Nephron progenitor cell (in vitro differentiated cells): ENCODE data around the gene TAF6.

Experiments
- DNase-seq: peaks from one replicate; pipeline ENCODE4 v3.0.0; 2021
- H3K27ac Mint-ChIP-seq: 2 replicates; pipeline ENCODE4 v1.8.0; 2021; ENCODE audit warnings: mild to moderate bottlenecking, moderate library complexity, mixed read lengths
- H3K27me3 Mint-ChIP-seq: 2 replicates; pipeline ENCODE4 v1.8.0; 2021; ENCODE audit warnings: mild to moderate bottlenecking, low read depth, mixed read lengths; ENCODE audit not compliant: poor library complexity
- H3K36me3 Mint-ChIP-seq: 2 replicates; pipeline ENCODE4 v1.8.0; 2021; ENCODE audit warnings: low read depth, mixed read lengths
- H3K4me1 Mint-ChIP-seq: 2 replicates; pipeline ENCODE4 v1.8.0; 2021; ENCODE audit warnings: mixed read lengths
- H3K4me3 Mint-ChIP-seq: 2 replicates; pipeline ENCODE4 v1.8.0; 2021; ENCODE audit warnings: mild to moderate bottlenecking, moderate library complexity, mixed read lengths
- H3K9me3 Mint-ChIP-seq: 2 replicates; pipeline ENCODE4 v1.8.0; 2021; ENCODE audit warnings: mild to moderate bottlenecking, moderate library complexity, mixed read lengths
- TF ChIP-seq, protein P1 (sequence below): fragments of 200-600 bp; sonication (generic); IDR thresholded peaks from 2 replicates; pipeline ENCODE4 v1.5.0; 2021; ENCODE audit warnings: antibody characterized with exemption

Gene TAF6

GRCh38 chr7:100069991-100070390 lies 49.2 kb downstream of the TAF6 start:
- DNase-seq: no peak
- Mint-ChIP-seq H3K36me3 (peaks cover 97% of the 10 kb centered on the region), H3K27me3 (peaks cover 10% of the 10 kb centered on the region), H3K27ac (no peak overlapping the region), H3K4me1 (no peaks in the 10 kb centered on the region), H3K9me3 (peaks cover 91% of the 10 kb centered on the region), H3K4me3 (no peak overlapping the region)
- TF ChIP-seq, protein P1, sequence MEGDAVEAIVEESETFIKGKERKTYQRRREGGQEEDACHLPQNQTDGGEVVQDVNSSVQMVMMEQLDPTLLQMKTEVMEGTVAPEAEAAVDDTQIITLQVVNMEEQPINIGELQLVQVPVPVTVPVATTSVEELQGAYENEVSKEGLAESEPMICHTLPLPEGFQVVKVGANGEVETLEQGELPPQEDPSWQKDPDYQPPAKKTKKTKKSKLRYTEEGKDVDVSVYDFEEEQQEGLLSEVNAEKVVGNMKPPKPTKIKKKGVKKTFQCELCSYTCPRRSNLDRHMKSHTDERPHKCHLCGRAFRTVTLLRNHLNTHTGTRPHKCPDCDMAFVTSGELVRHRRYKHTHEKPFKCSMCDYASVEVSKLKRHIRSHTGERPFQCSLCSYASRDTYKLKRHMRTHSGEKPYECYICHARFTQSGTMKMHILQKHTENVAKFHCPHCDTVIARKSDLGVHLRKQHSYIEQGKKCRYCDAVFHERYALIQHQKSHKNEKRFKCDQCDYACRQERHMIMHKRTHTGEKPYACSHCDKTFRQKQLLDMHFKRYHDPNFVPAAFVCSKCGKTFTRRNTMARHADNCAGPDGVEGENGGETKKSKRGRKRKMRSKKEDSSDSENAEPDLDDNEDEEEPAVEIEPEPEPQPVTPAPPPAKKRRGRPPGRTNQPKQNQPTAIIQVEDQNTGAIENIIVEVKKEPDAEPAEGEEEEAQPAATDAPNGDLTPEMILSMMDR: no peak

DNA sequence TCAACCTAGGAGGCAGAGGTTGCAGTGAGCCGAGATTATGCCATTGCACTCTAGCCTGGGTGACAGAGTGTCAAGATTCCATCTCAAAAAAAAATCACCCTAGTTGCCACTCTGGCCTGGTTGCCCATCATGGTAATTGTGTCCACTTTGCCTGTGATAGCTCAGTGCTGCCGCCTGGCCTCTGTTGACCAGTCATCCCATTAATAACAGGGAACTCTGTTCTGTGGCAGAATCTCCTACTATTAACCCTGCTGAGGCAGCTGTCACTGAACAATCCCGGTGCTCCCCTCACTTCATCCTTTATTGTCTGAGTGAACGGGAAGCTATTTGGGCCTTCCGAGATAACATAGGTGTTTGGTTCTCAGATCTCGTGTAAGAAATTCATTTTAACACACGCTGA lies 52.2 kb downstream of the TAF6 start:
- peaks cover 92% of the 10 kb centered on the region for H3K36me3 Mint-ChIP-seq
- TF ChIP-seq, protein P1: no peak
- DNase-seq: no peak
- peaks cover 10% of the 10 kb centered on the region for H3K27me3 Mint-ChIP-seq
- H3K9me3 Mint-ChIP-seq: peaks cover 75% of the 10 kb centered on the region
- H3K4me3 Mint-ChIP-seq: no peak overlapping the region
- H3K27ac Mint-ChIP-seq: no peak overlapping the region
- no peaks in the 10 kb centered on the region for H3K4me1 Mint-ChIP-seq

- H3K36me3 Mint-ChIP-seq: peaks cover 92% of the 10 kb centered on the region
- peaks cover 62% of the 10 kb centered on the region for H3K9me3 Mint-ChIP-seq
- H3K4me3 Mint-ChIP-seq: no peak overlapping the region
- H3K27me3 Mint-ChIP-seq: peaks cover 6% of the 10 kb centered on the region
- DNase-seq: no peak
- TF ChIP-seq, protein P1: no peak
- no peak overlapping the region for H3K27ac Mint-ChIP-seq
- H3K4me1 Mint-ChIP-seq: no peaks in the 10 kb centered on the region
Observed at GRCh38 chr7:100065452-100066186, 53.5 kb downstream of the TAF6 start.

DNA sequence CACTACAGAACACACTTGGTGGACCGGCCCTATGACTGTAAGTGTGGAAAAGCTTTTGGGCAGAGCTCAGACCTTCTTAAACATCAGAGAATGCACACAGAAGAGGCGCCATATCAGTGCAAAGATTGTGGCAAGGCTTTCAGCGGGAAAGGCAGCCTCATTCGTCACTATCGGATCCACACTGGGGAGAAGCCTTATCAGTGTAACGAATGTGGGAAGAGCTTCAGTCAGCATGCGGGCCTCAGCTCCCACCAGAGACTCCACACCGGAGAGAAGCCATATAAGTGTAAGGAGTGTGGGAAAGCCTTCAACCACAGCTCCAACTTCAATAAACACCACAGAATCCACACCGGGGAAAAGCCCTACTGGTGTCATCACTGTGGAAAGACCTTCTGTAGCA lies 55.0 kb downstream of the TAF6 start:
- no peaks in the 10 kb centered on the region for H3K4me1 Mint-ChIP-seq
- TF ChIP-seq, protein P1: no peak
- H3K4me3 Mint-ChIP-seq: no peak overlapping the region
- H3K9me3 Mint-ChIP-seq: peaks cover 47% of the 10 kb centered on the region
- H3K27ac Mint-ChIP-seq: peak overlapping the region; percentile 46
- no peak for DNase-seq
- peaks cover 87% of the 10 kb centered on the region for H3K36me3 Mint-ChIP-seq
- no peaks in the 10 kb centered on the region for H3K27me3 Mint-ChIP-seq

- H3K9me3 Mint-ChIP-seq: peaks cover 40% of the 10 kb centered on the region
- H3K36me3 Mint-ChIP-seq: peaks cover 85% of the 10 kb centered on the region
- no peak overlapping the region for H3K4me3 Mint-ChIP-seq
Observed at GRCh38 chr7:100063376-100063775, 55.8 kb downstream of the TAF6 start.

More at GRCh38 chr7:100063376-100063775, 55.8 kb downstream of the TAF6 start:
- no peak for DNase-seq
- TF ChIP-seq, protein P1: no peak
- H3K27me3 Mint-ChIP-seq: no peaks in the 10 kb centered on the region
- H3K4me1 Mint-ChIP-seq: no peaks in the 10 kb centered on the region
- H3K27ac Mint-ChIP-seq: peak overlapping the region; percentile 46
